SK-N-MC (cell line): ENCODE data around the gene DOK5.

Source experiments
- EZH2 ChIP-seq: fragments of 200-600 bp; sonication (generic); IDR thresholded peaks from one replicate; pipeline ENCODE4 v1.6.1; 2017; ENCODE audit warnings: antibody characterized with exemption
- FOXP2 ChIP-seq: optimal IDR thresholded peaks from 2 replicates; pipeline ENCODE3; 2011; ENCODE audit warnings: mild to moderate bottlenecking, moderate library complexity; ENCODE audit not compliant: insufficient read depth; ENCODE audit errors: extremely low read length, control extremely low read depth
- POLR2AphosphoS5 ChIP-seq: IDR thresholded peaks from 2 replicates; pipeline ENCODE4 v1.6.1; 2012; ENCODE audit warnings: mild to moderate bottlenecking, low read depth, low read length, borderline replicate concordance

- TF ChIP-seq EZH2 (no peak), POLR2AphosphoS5 (no peak), FOXP2 (no peak)
Observed at GRCh38 chr20:54605319-54605718, 129.9 kb downstream of the DOK5 start.
